Activated CD8-positive, alpha-beta memory T cell treated with anti-CD3 and anti-CD28 coated beads, Interleukin-2, amount 50 U/mL, for 1 hour (primary cell): ENCODE results near the gene STK10.

ENCODE experiments used
- DNase-seq: peaks from one replicate; pipeline ENCODE4 v3.0.0-alpha.2; 2020; ENCODE audit errors: extremely low read depth

STK10 gene

DNA sequence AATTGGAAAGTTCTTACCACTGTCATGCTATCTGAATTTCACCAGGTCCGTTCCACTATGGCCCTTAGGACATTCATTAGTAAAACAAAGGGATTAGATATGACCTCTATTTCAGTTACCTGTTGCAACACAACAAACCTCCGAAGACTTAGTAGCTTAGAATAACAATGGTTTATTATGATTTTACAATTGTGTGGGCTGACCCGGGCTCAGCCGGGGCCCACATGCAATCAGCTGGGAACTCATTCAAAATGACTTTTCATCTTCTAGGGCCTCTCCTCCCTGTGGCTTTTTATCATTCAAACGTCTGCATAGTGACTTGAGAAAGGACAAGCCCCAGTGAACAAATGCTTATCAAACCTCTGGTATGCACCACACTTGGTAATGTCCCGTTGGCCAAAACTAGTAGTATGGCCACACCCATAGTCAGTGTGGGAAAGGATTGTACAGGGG is 179.3 kb downstream of the STK10 start:
- no peak for DNase-seq

DNA sequence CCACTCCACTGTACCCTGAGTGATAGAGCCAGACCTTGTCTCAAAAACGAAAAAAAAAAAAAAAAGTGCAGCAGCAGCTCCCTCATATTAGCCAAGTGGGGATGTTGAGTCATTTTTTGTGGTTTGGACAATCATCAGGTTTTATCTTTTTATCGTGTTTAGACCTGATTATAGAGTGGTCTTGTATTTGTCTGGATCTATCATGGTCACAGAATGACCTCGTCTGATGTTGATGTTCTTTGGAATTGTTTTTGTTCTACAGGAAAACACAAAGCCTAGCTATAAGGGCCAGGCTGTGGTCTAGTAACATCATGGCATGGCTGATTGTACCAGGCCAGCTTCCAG is 179.9 kb downstream of the STK10 start:
- DNase-seq = no peak

GRCh38 chr5:172007175-172008110 is 180.6 kb downstream of the STK10 start:
- DNase-seq = no peak

DNA sequence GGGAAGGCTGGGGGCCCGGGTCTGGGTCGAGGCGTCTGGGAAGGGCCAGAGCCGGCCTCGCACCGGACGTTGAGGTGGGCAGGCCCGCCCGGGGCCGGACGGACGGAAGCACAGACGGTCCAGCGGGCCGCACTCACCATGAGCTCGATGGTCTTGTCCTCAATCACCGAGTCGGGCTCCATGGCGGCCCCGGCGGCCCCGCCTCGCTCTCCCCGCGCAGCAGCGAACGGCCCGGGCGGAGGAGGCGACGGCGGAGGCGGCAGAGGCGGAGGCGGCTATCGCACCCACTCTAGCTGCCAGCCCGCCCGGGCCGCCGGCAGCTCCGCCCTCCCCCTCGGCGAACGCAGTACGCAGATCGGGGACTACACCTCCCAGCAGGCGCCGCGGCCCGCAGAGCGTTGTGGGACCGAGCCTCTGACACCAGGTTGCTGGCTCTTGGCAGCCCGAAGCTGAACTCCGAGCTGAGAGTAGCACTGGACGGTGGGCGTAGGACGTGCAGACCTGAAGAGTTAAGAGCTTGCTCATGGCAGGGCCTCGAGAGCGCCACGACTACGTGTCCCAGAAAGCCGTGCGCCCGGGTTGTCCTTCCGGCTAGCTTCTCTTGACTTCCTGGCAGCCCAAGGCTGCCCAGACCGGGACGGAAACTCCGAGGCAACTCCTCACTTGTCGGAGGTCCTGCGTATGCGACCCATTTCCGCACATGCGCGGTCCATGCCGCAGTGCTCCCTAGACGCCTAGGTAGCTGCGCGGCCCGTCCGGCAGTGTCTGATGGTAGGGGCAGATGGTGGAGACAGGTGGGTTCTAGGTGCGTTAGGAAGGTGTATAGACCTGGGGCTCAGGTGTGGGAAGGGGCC is 181.5 kb downstream of the STK10 start, which contains the start of gene FBXW11:
Gene FBXW11, minus strand, starts transcription at position 318 of the 854 bp plus-strand sequence. Its CDS starts 136 bp downstream, at position 182.
- peak; percentile 90 for DNase-seq

DNA sequence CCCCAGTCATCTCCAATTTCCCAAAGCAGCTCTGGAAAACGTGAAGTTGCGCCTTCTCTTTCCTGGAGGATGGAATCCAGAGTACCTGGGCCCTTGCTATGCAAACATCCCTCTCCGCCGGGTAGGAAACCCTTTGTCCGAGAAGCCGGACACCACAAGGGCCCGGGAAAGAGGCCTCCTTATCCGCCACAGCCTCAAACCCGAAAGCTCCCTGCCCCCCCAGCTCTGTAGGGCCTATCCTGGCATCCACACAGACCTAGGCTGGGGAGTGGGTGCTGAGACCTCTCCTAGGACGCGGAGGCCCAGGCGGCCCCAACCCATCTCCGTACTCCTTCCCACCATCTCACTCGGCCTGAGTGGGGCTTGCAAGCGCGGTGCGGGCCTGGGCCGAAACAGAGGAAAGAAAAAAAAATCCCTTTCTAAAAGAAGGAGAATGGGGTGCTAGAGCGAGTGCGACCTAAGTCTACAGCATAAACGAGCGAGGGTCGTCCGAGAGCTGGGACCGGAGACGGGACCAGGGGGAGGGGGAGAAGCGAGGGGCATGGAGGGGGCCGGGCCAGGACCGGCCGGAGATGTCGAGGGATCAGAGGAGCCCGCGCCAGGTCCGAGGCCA is 182.2 kb downstream of the STK10 start:
- DNase-seq = no peak

DNA sequence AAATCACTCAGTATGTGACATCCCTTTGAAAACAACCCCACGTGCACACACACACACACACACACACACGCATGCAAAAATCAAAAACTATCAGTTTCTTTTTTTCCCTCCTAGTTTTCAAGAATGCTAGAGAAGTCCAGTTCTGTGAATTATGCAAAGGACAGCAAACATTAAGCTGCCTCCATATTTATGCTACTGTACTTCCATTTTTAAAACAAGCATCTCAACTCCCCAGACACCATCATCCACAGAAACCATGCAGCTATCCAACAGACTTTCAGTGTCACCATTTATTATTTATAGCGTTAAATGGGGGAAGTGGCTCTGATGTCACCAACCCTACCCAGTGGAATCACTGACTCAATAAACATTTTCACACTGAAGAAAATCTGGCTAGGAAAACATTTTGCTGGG is 183.2 kb downstream of the STK10 start:
- no peak for DNase-seq

- DNase-seq = no peak
These were observed 184.3 kb downstream of the STK10 start for GRCh38 chr5:172003746-172004145.

- DNase-seq = no peak
These were observed 185.0 kb downstream of the STK10 start for GRCh38 chr5:172002840-172003512.

DNA sequence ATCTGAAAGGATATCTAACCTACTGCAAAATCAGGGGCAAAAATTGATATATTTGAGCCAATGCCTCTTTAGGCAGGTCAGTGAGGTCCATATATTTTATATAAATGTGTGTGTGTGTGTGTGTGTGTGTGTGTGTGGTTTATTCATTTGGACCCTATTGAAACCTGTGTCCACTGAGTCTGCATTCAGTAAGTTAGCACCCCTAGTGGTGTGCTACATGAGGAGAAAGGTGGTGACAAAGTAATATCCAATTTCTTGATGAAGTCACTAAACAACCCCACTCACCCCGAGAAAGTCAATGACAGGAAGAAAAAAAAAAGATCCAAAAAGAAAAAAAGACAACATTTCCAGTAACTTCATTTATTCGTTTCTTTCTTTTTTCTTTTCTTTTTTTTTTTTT is 185.7 kb downstream of the STK10 start:
- no peak for DNase-seq

DNA sequence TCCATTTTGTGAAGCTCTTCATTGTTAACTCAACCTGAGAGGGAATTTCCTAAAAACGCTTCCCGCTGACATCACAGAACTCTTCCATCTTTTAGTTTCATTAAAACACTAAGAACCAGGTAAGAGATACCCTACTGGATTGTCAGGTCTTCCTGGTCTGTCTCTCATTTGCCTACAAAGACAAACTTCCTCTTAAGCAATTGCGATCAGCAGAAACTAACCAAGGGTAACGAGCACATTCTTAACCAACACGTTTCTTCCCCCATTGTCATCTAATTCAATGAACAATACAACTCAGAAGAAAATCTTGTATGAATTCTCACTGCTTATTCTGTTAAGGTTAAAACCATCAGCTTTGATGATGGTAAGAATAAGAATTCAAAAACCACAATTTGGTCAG is 188.1 kb downstream of the STK10 start:
- DNase-seq = no peak

GRCh38 chr5:171999100-171999499 is 188.9 kb downstream of the STK10 start:
- DNase-seq = no peak

DNA sequence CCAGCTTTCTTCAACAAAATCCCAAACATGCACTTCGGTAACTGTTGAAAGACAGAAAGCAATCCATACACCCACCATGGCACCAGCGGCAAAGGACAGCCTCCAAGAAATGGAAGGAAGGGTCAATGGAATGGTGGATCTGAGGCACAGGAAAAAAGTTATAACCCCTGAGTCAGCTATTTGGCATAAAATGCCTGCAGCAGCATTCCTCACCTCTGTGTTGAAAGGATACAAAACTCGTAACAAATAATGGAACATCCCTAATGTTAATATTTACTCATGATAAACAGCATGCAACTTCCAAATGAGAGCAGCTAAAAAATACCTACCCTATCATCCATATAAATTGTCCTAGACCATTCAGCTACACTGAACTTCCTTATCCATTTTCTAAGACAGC is 191.0 kb downstream of the STK10 start:
- no peak for DNase-seq

GRCh38 chr5:171992813-171993212 is 195.2 kb downstream of the STK10 start:
- DNase-seq = no peak

DNA sequence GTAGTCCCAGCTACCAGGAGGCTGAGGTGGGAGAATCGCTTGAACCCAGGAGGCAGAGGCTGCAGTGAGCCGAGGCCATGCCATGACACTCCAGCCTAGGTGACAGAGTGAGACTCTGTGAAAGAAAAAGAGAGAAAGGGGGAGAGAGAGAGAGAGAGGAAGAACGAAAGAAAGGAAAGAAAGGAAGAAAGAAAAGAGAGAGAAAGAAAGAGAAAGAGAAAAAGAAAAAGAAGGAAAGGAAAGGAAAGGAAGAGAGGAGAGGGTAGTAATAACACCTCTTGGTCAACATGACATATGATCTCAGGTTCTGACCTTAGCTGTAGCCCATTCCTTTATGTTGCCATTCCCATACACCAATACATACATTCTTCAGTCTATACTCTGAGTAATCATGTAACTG is 195.7 kb downstream of the STK10 start:
- DNase-seq = no peak
